BE2C (cell line): ENCODE results near the gene CNTNAP5.

ENCODE experiments used
- DNase-seq: peaks from one replicate; pipeline ENCODE4 v3.0.0-alpha.2; 2020
- H3K27me3 ChIP-seq: fragments of 250-450 bp; sonication (Bioruptor Pico); 2 replicates; pipeline ENCODE4 v1.5.1; 2020; ENCODE audit warnings: mild to moderate bottlenecking
- H3K36me3 ChIP-seq: fragments of 250-450 bp; sonication (Bioruptor Pico); 2 replicates; pipeline ENCODE4 v1.5.1; 2020; ENCODE audit warnings: mild to moderate bottlenecking
- H3K4me1 ChIP-seq: fragments of 250-450 bp; sonication (Bioruptor Pico); 2 replicates; pipeline ENCODE4 v1.5.1; 2020
- H3K4me3 ChIP-seq: 2 replicates; pipeline ENCODE4 v1.5.1; 2011; ENCODE audit warnings: low read depth, low read length
- H3K9me3 ChIP-seq: fragments of 250-450 bp; sonication (Bioruptor Pico); 2 replicates; pipeline ENCODE4 v1.5.1; 2020
- CTCF ChIP-seq: IDR thresholded peaks from 2 replicates; pipeline ENCODE4 v1.5.1; 2012; ENCODE audit warnings: mild to moderate bottlenecking, low read depth, low read length

CNTNAP5 gene

GRCh38 chr2:124704071-124704925 lies 679.2 kb downstream of the CNTNAP5 start:
- DNase-seq = no peak

DNA sequence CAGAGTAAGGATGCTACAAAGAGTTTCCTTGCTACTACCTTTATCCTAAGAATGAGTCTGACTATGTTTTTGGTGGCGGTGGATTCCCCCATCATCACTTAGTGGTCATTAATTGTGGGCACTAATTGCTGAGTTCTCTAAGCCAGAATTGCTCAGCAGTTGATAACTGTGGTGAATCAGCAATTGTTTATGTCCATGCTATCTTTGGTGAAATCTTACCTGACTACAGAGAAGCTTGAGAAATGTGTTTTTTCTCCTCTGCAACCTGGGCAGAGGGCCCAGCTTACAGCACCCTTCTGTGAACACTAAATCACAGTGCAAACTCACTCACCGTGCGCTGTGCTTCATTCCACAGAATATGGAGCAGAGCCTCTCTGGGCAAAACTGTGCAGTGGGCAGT lies 683.6 kb downstream of the CNTNAP5 start:
- Histone ChIP-seq H3K9me3 (no peaks in the 10 kb centered on the region), H3K4me3 (no peak overlapping the region), H3K4me1 (no peaks in the 10 kb centered on the region), H3K36me3 (no peaks in the 10 kb centered on the region), H3K27me3 (no peaks in the 10 kb centered on the region)
- TF ChIP-seq CTCF = no peak
- no peak for DNase-seq

More at GRCh38 chr2:124704071-124704925, 679.2 kb downstream of the CNTNAP5 start:
- Histone ChIP-seq H3K4me1 (no peaks in the 10 kb centered on the region), H3K9me3 (no peaks in the 10 kb centered on the region), H3K27me3 (no peaks in the 10 kb centered on the region), H3K36me3 (no peaks in the 10 kb centered on the region), H3K4me3 (no peak overlapping the region)
- TF ChIP-seq CTCF = no peak

- no peak for TF ChIP-seq CTCF
- DNase-seq = no peak
- Histone ChIP-seq H3K9me3 (no peaks in the 10 kb centered on the region), H3K36me3 (no peaks in the 10 kb centered on the region), H3K4me1 (no peaks in the 10 kb centered on the region), H3K27me3 (no peaks in the 10 kb centered on the region), H3K4me3 (no peak overlapping the region)
Measured at GRCh38 chr2:124713969-124714368, 688.9 kb downstream of the CNTNAP5 start.

DNA sequence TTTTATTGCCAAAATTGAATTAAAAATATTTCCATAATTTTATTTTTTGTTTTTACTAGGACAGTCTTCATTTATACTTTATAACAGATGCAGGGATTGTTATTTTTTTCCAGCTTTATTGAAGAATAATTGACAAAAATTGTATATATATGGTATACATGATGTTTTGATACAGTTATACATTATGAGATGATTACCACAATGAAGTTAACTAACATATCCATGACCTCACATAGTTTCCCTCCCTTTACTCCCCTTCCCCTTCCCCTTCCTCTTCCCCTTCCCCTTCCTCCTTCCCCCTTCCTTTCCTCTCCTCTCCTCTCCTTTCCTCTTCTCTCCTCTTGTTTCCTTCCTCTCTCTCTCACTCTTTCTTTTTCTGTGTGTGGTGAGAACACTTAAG lies 700.1 kb downstream of the CNTNAP5 start:
- no peak for TF ChIP-seq CTCF
- no peaks in the 10 kb centered on the region for H3K36me3 ChIP-seq
- no peak overlapping the region for H3K4me3 ChIP-seq
- H3K4me1 ChIP-seq = no peaks in the 10 kb centered on the region
- no peak for DNase-seq
- no peaks in the 10 kb centered on the region for H3K9me3 ChIP-seq
- H3K27me3 ChIP-seq = no peaks in the 10 kb centered on the region

DNA sequence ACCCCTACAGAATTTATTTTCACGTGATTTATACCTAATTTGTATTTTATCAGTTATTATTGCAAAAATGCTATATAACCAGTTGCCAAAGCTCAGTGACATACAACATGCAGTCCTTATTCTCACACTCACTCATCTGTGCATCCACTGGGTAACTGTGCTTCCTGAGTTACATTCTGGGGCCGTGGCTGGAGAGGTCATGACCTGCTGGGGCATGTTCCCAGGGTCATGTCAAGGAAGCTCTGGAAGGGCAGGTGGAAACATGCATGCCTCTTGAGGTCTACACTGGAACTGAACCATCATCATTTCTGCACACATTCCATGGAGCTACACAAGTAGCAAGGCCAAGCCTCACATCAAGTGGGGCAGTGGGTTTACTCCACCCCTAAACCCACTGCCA lies 715.5 kb downstream of the CNTNAP5 start:
- no peak for TF ChIP-seq CTCF
- no peaks in the 10 kb centered on the region for H3K4me1 ChIP-seq
- no peak for DNase-seq
- no peaks in the 10 kb centered on the region for H3K27me3 ChIP-seq
- no peaks in the 10 kb centered on the region for H3K36me3 ChIP-seq
- H3K4me3 ChIP-seq = no peak overlapping the region
- no peaks in the 10 kb centered on the region for H3K9me3 ChIP-seq

- no peaks in the 10 kb centered on the region for H3K36me3 ChIP-seq
- no peaks in the 10 kb centered on the region for H3K9me3 ChIP-seq
- H3K27me3 ChIP-seq = no peaks in the 10 kb centered on the region
- no peak for DNase-seq
- no peaks in the 10 kb centered on the region for H3K4me1 ChIP-seq
- H3K4me3 ChIP-seq = no peak overlapping the region
- no peak for TF ChIP-seq CTCF
Measured at GRCh38 chr2:124753842-124754241, 728.8 kb downstream of the CNTNAP5 start.
